GM12878 (cell line): ENCODE results near the gene NOL4L.

Experiments used
- CHD1 ChIP-seq: IDR thresholded peaks from 2 replicates; pipeline ENCODE4 v1.6.1; 2012; ENCODE audit warnings: low read depth, low read length, improper control_type of control experiment
- ETV6 ChIP-seq, 2 experiments: fragments of 450-650 bp in 1 of 2; IDR thresholded peaks in 1 of 2; conservative IDR thresholded peaks in 1 of 2; 2 replicates each; pipeline ENCODE4 v1.6.1; 2014; ENCODE audit warnings: antibody characterized with exemption in 1 of 2, borderline replicate concordance in 1 of 2, low read depth in 1 of 2, mild to moderate bottlenecking in 1 of 2, moderate library complexity in 1 of 2
- FOXM1 ChIP-seq: IDR thresholded peaks from 2 replicates; pipeline ENCODE4 v1.6.1; 2012; ENCODE audit warnings: low read depth, mild to moderate bottlenecking, inconsistent platforms, low read length, moderate library complexity
- MEF2B ChIP-seq: fragments of 450-650 bp; IDR thresholded peaks from 2 replicates; pipeline ENCODE4 v1.6.1; 2018; ENCODE audit warnings: mild to moderate bottlenecking, moderate library complexity; ENCODE audit not compliant: partially characterized antibody, poor library complexity, severe bottlenecking
- MXI1 ChIP-seq: fragments of 150-350 bp; IDR thresholded peaks from 2 replicates; pipeline ENCODE4 v1.6.1; 2011; ENCODE audit warnings: low read depth, mild to moderate bottlenecking, inconsistent platforms, low read length, improper control_type of control experiment
- YY1 ChIP-seq: IDR thresholded peaks from 2 replicates; pipeline ENCODE4 v1.6.1; 2011; ENCODE audit warnings: low read depth, mild to moderate bottlenecking, low read length

DNA sequence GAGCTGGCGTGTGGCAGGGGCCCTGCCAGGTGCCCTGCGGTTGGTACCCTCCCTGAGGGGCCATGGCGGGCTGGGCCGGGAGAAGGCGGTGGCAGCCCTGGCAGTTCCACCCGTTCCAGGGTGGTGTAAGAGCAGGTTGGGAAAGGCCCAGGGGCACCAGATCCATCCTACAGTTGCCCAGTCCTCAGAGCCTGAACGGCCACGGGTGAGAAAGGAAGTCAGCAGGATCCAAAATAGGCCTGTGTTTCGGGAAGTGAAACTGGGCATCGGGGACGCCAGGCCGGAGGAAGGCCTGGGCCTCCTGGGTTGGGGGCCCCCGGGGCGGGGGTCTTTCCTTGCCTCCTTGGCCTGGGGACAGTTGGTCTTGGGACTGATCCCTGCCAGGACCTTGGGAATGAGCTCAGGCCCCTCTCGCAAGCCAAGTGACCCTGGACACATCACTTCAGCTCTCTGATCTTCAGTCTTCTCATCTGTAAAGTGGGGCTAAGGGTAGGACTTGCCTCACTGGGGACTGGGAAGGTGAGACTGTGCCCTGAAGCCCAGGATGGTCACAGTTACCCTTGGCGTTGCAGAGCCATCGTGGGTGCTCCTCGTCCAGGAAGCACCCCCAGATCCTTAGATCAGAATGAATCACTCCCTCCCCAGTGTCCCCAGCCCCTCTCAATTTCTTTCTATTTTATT, 18.1 kb upstream of the NOL4L start:
- TF ChIP-seq MXI1 = no peak
- TF ChIP-seq FOXM1 = no peak
- no peak for TF ChIP-seq YY1
- no peak for TF ChIP-seq CHD1
- TF ChIP-seq ETV6 (conservative IDR thresholded peaks at IDR 0.05 in 1 of 2, IDR thresholded peaks at IDR 0.05 in 1 of 2; ENCODE audit: borderline replicate concordance in 1 of 2, low read depth in 1 of 2) = no peak
- TF ChIP-seq MEF2B = peak; percentile 67
